Activated T-helper 9 cell treated with anti-CD3 and anti-CD28 coated beads, Interleukin-2, amount 50 U/mL, for 16 hours (primary cell): ENCODE data around the gene AIF1.

Experiments used
- DNase-seq: peaks from one replicate; pipeline ENCODE4 v3.0.0-alpha.2; 2020; ENCODE audit warnings: low read depth

Gene AIF1

GRCh38 chr6:31642798-31643570 lies 27.9 kb downstream of the AIF1 start:
- no peak for DNase-seq

- no peak for DNase-seq
Observed at GRCh38 chr6:31643818-31644454, 28.9 kb downstream of the AIF1 start.

DNA sequence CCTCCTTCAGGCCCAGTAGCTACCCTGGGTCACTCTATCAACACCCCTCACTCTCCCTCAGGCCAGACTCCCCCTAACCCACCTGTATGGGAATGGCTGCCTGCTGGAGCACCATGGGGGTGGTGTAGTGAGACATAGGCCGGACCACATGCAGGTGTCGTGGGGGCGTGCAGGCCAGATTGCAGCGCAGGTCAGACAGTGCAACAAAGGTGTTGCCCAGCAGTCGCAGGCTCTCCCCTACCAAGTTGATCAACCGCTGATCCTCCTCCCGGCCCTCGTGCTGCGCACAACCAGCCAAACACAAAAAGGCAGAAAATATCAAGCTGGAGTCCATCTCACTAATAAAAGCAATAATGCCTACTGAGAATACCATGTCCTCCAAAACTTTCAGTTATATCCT lies 30.3 kb downstream of the AIF1 start:
- DNase-seq = no peak

GRCh38 chr6:31651602-31652191 lies 36.7 kb downstream of the AIF1 start:
- DNase-seq = no peak

GRCh38 chr6:31652925-31653724 lies 38.1 kb downstream of the AIF1 start:
- peak; percentile 77 for DNase-seq

DNA sequence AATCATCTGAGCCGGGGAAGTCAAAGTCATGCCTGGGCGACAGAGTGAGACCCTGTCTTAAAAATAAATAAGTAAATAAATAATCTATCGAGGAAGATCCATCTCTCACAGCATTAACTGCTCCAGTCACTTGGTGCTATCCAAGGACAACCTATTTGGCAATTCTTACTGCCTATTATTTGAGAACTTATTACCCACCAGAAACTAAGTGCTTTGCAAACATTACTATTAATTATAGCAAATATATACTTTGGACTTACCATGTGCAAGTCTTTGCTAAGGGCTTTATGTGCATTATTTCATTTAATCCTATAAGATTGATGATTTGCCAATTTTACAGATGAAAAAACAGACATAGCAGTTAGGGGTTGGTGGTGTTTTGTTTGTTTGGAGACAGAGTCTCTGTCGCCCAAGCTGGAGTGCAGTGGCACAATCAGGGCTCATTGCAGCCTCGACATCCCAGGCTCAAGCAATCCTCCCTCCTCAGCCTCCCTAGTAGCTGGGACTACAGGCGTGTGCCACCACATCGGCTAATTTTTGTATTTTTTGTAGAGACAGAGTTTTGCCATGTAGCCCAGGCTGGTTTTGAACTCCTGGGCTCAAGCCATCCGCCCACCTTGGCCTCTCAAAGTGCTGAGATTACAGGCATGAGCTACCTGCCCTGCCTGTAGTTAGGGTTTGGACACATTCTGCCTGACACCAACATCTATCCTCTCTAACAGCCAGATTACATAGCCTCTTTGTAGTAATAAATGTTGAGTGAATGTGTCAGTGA lies 39.7 kb downstream of the AIF1 start:
- no peak for DNase-seq

DNA sequence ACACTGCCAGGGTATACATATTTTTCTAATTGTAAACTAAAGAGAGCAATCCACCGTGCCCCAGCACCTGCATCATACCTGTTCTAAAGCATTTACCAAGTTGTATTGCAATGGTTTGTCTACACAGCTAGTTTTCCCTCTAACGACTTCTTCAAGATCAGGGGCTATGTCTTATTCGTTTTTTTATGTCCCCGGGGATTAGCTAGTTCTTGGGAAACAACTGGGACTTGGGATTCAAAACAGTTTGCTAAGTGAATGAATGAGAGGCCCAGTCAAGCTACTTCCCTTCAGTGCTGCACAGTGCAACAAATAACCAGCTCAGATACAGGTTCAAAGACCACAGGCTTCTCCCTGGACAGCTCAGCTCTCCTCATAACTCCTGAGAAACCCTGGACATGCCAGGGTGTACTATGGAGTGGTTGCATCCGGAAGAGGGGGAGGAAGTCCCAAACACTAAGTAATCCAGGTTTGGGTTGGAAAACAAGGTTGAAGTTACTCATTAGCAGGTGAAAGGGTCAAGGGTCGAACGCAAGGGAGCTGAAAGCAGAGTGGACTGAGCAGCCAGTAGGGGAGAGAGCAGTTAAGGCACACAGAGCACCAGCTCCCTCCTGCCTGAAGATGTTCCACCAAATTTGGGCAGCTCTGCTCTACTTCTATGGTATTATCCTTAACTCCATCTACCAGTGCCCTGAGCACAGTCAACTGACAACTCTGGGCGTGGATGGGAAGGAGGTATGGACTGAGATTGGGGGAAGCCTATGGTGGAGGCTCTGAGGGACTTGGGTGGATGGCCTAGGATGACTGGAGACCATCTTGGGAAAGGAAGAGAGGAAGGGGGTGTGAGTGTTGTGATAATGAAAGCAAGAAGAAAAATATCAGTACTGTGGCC lies 40.6 kb downstream of the AIF1 start, which contains the start of gene APOM:
TSS of gene APOM (plus strand) at position 546 of the 889 bp plus-strand sequence. CDS start at position 619, 73 bp downstream.
- no peak for DNase-seq

DNA sequence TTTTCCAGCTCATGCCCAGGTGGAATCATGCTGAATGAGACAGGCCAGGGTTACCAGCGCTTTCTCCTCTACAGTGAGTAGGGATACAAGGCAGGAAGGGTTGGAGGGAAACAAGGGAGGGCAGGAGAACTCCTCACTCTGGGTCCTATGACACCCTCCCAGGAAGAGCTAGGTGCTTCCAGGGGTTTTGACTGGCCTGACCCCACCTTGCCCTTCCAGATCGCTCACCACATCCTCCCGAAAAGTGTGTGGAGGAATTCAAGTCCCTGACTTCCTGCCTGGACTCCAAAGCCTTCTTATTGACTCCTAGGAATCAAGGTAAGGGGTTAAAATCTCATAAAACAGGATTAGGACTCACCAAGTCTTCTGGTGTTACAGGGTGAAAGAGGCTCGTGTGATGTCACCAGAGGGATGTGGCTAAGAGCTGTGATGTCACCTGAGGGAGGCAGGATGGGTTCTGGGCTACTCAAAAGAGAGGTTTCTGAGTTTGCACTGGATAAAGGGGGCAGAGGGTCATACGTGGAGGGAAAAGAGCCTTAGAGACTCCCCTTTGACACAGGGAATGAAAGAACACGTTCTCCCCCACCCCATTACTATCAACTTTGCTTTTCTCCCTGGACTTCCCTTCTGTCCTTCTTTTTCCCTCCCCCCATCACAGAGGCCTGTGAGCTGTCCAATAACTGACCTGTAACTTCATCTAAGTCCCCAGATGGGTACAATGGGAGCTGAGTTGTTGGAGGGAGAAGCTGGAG lies 42.5 kb downstream of the AIF1 start:
- no peak for DNase-seq

DNA sequence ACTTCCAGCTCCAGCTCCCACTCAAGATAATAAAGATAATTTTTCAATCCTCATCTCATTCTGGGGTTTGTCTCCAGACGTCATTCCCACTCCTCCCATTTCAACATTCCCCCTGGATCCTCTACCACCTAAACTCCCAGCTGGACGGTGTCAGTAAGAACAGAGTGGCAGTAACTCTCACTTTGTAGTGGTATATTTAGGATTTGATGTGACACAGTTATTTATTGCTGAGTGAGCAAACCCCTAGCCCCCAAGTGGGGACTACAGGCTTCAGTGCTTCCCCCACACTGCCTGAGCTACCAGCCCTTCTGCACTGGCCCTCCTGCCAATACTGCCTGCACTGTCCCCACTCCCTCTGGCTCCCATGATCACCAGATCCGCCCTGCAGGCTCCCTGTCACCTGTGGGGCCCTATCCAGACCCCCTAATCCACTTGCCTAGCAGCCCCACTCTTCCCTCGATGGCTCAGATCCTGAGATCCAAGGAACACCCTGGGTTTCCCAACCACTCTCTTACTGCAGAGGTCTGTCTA lies 43.2 kb downstream of the AIF1 start:
- no peak for DNase-seq

GRCh38 chr6:31658983-31659648 lies 44.1 kb downstream of the AIF1 start:
- DNase-seq = no peak

DNA sequence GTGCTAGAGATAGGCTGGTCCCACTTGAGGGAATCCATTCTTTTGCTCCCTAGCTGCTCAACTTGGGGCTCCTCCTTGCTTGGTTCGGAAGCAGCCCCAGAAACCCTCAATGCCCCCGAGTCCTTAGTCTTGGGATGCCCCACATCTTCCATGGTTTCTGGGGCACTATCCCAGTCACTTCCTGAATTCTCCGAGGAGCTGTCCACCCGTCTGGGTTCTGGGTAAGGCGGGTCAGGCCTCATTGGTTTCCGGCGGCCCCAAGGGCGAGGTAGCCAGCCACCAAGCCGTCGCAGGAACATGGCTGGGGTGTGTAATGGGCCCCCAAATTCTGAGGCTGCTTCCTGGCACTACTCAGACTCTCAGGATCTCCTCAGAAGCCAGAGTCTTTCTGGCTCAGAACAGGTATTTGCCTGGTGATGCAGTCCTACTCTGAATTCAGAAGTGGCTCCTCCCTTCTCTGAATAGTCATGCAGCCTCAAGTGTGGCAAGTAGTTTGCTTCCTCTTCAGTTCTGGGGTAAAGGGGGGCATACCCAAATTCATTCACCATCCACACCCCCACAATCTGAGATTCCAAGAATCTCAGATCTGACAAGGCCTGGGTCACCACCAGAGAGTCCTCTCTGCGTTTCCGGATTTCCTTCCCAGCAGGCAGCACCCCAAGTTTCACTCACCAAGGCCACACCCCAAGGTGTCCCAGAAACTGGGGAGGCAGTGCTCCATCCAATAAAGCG lies 44.8 kb downstream of the AIF1 start:
- no peak for DNase-seq

DNA sequence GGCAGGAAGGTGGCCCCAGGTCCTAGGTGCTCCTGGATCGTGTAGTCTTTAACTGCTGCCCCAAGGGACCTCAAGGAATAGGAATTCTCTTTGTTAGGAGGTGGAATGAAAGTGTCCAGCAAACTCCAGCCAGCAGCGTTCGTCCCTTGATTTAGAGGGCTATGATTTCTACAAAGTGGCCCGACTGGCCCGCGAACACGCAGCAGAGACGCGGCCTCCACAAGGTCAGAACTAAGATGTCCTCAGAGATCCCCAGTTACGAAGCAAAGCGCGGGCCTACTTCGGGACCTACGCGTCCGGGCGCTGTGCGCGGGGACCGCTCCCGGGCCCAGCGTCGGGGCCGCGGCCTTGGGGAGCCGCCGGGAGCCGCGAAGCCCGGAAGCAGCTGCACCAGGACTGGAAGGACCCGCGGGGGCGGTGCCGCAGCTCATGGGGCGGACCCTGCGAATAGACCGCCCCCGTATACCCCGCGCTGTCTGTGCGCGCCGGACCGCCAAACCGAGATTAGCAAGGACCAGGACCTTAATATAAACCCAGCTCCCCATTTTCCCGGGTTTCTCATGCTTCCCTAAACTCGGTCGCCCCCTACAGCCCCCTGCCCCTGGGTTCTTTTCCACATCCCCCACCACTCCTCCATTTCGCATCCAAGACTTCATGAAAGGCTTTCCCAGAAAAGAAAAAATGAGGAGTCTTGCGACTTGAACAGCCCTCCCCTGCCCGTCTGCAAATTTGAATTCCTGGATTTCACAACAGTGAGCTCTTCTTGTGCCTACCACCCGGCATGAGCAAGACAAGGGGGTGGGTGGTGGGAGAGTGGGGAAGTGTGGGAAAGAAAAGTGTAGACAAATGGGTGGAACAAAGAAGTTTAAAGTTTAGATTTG lies 45.6 kb downstream of the AIF1 start, which contains the start of gene C6orf47:
TSS of gene C6orf47 (minus strand) at position 398 of the 881 bp plus-strand sequence. CDS start 831 bp downstream, outside the sequence.
- peak; percentile 65 for DNase-seq

GRCh38 chr6:31661262-31662123 lies 46.5 kb downstream of the AIF1 start:
- DNase-seq = no peak

- no peak for DNase-seq
Observed at GRCh38 chr6:31662124-31662723, 47.2 kb downstream of the AIF1 start.

DNA sequence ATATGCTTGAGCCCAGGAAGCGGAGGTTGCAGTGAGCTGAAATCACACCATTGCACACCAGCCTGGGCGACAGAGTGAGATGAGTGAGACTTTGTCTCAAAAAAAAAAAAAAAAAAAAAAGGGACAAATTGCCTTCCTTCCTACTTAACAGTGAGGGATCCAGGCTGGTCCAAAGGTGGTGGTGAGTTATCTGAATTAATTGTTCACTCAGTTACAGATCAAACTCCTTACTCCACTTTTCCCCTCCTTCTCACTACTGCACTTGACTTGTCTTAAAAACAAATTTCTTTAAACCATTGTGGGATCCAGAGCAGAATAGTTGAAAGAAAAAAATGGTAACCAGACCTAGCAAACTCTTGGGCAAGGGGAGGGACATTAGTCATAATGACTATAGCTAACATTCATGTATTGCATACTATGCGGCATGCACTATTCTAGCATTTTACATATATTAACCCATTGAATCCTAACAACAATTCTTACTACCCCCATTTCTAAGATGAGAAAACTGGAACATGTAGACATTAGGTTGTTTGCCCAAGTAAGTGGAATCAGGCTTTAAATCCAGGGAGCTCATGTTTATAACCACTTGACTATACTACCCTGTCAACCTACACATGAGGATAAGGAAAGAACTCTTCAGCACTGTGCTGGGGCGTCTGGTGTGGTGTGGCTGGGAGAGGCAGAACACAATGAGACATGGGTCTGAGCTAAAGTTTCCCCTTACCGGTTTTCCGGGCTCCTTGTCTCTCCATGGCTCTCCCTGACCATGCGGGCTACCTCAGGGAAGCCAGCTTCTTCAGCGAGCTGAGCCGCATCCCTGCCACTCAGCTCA lies 48.3 kb downstream of the AIF1 start:
- DNase-seq = no peak
